Panc1 (cell line): ENCODE data around the gene MOGAT3.

Experiments
- CTCF ChIP-seq: fragments of 450-650 bp; IDR thresholded peaks from 2 replicates; pipeline ENCODE4 v1.5.1; 2017; ENCODE audit warnings: mild to moderate bottlenecking
- POLR2AphosphoS5 ChIP-seq: IDR thresholded peaks from 2 replicates; pipeline ENCODE4 v1.6.1; 2012; ENCODE audit warnings: mild to moderate bottlenecking, low read depth, low read length, moderate library complexity
- REST ChIP-seq, 2 experiments: IDR thresholded peaks; 2 replicates each; pipeline ENCODE4 v1.6.1; 2011 to 2012; ENCODE audit warnings: low read depth in 2 of 2, control low read depth in 1 of 2, low read length in 1 of 2, mild to moderate bottlenecking in 1 of 2, moderate library complexity in 1 of 2; ENCODE audit not compliant: insufficient read depth in 1 of 2
- TCF7L2 ChIP-seq: IDR thresholded peaks from 2 replicates; pipeline ENCODE4 v1.6.1; 2011; ENCODE audit warnings: mild to moderate bottlenecking, low read depth, low read length, inconsistent platforms

DNA sequence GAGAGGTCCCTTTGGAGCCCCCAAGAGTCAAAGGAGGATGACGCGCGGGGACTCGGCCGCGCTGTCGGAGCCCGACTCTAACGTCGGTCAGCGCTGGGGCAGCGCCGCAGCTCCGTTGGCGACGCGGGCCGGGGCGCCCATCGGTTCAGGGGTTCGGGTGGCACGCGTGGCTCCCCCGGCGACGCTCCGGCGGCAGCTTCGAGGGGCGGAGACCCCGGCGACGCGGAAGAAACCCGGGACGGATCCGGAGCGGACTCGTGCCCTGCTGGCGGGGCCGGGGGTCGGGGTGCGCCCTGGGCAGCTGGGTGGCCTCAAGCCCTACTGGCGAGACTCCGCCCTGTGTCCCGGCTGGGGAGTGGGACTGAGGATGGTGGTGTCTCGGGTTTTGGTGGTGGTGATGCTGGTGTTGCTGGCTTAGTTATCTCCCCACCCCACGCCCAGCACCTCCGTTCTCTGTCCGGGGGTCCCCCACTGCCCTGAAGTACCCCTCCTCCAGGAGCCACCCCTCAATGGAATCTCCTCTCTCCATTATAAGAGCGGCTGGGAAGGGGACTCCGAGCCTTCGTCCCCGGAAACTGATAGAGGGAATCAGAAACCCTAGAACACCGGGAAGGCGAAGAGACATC is 20.6 kb downstream of the MOGAT3 start, which contains the start of gene NAT16:
- TF ChIP-seq CTCF (no peak), REST (IDR thresholded peaks at IDR 0.05; ENCODE audit: insufficient read depth in 1 of 2, low read depth in 2 of 2, low read length in 1 of 2) (no peak), POLR2AphosphoS5 (no peak), TCF7L2 (no peak)
